IPS-20b (cell line): ENCODE measurements around the gene FCHSD1.
A peak's percentile ranks its signal among the peaks of the same experiment; 100 is the strongest.

Experiments used
- H3K27ac ChIP-seq: one replicate; pipeline ENCODE4 v1.5.1; 2013; ENCODE audit warnings: low read length
- H3K27me3 ChIP-seq: 2 replicates; pipeline ENCODE4 v1.6.1; 2013; ENCODE audit warnings: mild to moderate bottlenecking, low read length, inconsistent platforms; ENCODE audit not compliant: insufficient read depth
- H3K36me3 ChIP-seq: 2 replicates; pipeline ENCODE4 v1.6.1; 2013; ENCODE audit warnings: low read depth, mild to moderate bottlenecking, inconsistent platforms, low read length, moderate library complexity; ENCODE audit not compliant: insufficient read depth
- H3K4me1 ChIP-seq: 2 replicates; pipeline ENCODE4 v1.6.1; 2013; ENCODE audit warnings: mild to moderate bottlenecking, control low read depth, inconsistent platforms, low read length, moderate library complexity; ENCODE audit not compliant: insufficient read depth
- H3K4me3 ChIP-seq: 2 replicates; pipeline ENCODE4 v1.5.1; 2013; ENCODE audit warnings: mild to moderate bottlenecking, low read length, inconsistent platforms
- H3K9ac ChIP-seq: 2 replicates; pipeline ENCODE4 v1.6.1; 2013; ENCODE audit warnings: low read depth, mild to moderate bottlenecking, inconsistent platforms, low read length, moderate library complexity
- H3K9me3 ChIP-seq: 2 replicates; pipeline ENCODE4 v1.6.1; 2013; ENCODE audit warnings: mild to moderate bottlenecking, low read depth, low read length, inconsistent platforms; ENCODE audit not compliant: insufficient read depth

FCHSD1 gene

GRCh38 chr5:141638771-141639170, 12.4 kb downstream of the FCHSD1 start:
- H3K27me3 ChIP-seq, result peaks cover 6% of the 10 kb centered on the region
- peaks cover 37% of the 10 kb centered on the region for H3K36me3 ChIP-seq
- H3K9ac ChIP-seq, result no peak overlapping the region
- H3K9me3 ChIP-seq, result no peaks in the 10 kb centered on the region
- no peak overlapping the region for H3K27ac ChIP-seq
- no peak overlapping the region for H3K4me3 ChIP-seq
- H3K4me1 ChIP-seq, result peaks cover 4% of the 10 kb centered on the region; the same call in 1 of the 2 replicates

GRCh38 chr5:141637767-141638419, 13.3 kb downstream of the FCHSD1 start:
- Histone ChIP-seq H3K4me1 (peaks cover 4% of the 10 kb centered on the region; the same call in 1 of the 2 replicates), H3K27me3 (peaks cover 6% of the 10 kb centered on the region), H3K9me3 (no peaks in the 10 kb centered on the region), H3K36me3 (peaks cover 38% of the 10 kb centered on the region), H3K4me3 (peak overlapping the region; percentile 100), H3K27ac (no peak overlapping the region), H3K9ac (peak overlapping the region; percentile 61; the same call in 1 of the 2 replicates)

GRCh38 chr5:141637123-141637766, 14.0 kb downstream of the FCHSD1 start:
- Histone ChIP-seq H3K27me3 (peaks cover 6% of the 10 kb centered on the region), H3K36me3 (peaks cover 40% of the 10 kb centered on the region), H3K27ac (no peak overlapping the region), H3K4me3 (peak overlapping the region; percentile 100), H3K9ac (peak overlapping the region; percentile 61; the same call in 1 of the 2 replicates), H3K9me3 (no peaks in the 10 kb centered on the region), H3K4me1 (peaks cover 4% of the 10 kb centered on the region; the same call in 1 of the 2 replicates)

GRCh38 chr5:141636413-141637122, 14.7 kb downstream of the FCHSD1 start, which contains the start of the genes HDAC3 and RELL2:
HDAC3 (minus strand) TSS chr5:141636849; CDS start chr5:141636790, 59 bp downstream.
RELL2 (plus strand) TSS chr5:141636997; CDS start chr5:141638226, 1,229 bp downstream.
- H3K4me1 ChIP-seq, result peaks cover 4% of the 10 kb centered on the region; the same call in 1 of the 2 replicates
- H3K27ac ChIP-seq, result peak within 1 kb of the TSS; percentile 99
- peaks cover 37% of the 10 kb centered on the region for H3K36me3 ChIP-seq

GRCh38 chr5:141636106-141636412, 15.2 kb downstream of the FCHSD1 start:
- Histone ChIP-seq H3K4me3 (peak overlapping the region; percentile 100), H3K9me3 (no peaks in the 10 kb centered on the region), H3K27ac (peak overlapping the region; percentile 99), H3K9ac (peak overlapping the region; percentile 98), H3K4me1 (peaks cover 4% of the 10 kb centered on the region; the same call in 1 of the 2 replicates), H3K36me3 (peaks cover 37% of the 10 kb centered on the region), H3K27me3 (peaks cover 6% of the 10 kb centered on the region)

More at GRCh38 chr5:141636413-141637122, 14.7 kb downstream of the FCHSD1 start, which contains the start of the genes HDAC3 and RELL2:
- H3K27me3 ChIP-seq, result peaks cover 6% of the 10 kb centered on the region
- H3K9ac ChIP-seq, result peak within 1 kb of the TSS; percentile 98
- H3K4me3 ChIP-seq, result peak within 1 kb of the TSS; percentile 100
- H3K9me3 ChIP-seq, result no peaks in the 10 kb centered on the region

- peaks cover 6% of the 10 kb centered on the region for H3K27me3 ChIP-seq
- H3K9me3 ChIP-seq, result no peaks in the 10 kb centered on the region
- H3K36me3 ChIP-seq, result peaks cover 36% of the 10 kb centered on the region; the same call in 1 of the 2 replicates
- H3K9ac ChIP-seq, result peak overlapping the region; percentile 98
- no peak overlapping the region for H3K27ac ChIP-seq
- H3K4me3 ChIP-seq, result peak overlapping the region; percentile 100
- H3K4me1 ChIP-seq, result peaks cover 4% of the 10 kb centered on the region; the same call in 1 of the 2 replicates
Observed at GRCh38 chr5:141635646-141636045, 15.6 kb downstream of the FCHSD1 start.

GRCh38 chr5:141634720-141635119, 16.5 kb downstream of the FCHSD1 start:
- H3K4me3 ChIP-seq, result no peak overlapping the region
- H3K27ac ChIP-seq, result no peak overlapping the region
- H3K27me3 ChIP-seq, result peaks cover 6% of the 10 kb centered on the region
- no peak overlapping the region for H3K9ac ChIP-seq
- H3K9me3 ChIP-seq, result no peaks in the 10 kb centered on the region
- H3K36me3 ChIP-seq, result peaks cover 39% of the 10 kb centered on the region; the same call in 1 of the 2 replicates
- H3K4me1 ChIP-seq, result peaks cover 4% of the 10 kb centered on the region; the same call in 1 of the 2 replicates

GRCh38 chr5:141633871-141634561, 17.2 kb downstream of the FCHSD1 start:
- peaks cover 46% of the 10 kb centered on the region for H3K36me3 ChIP-seq
- H3K27ac ChIP-seq, result no peak overlapping the region
- peaks cover 6% of the 10 kb centered on the region for H3K27me3 ChIP-seq

GRCh38 chr5:141632650-141633049, 18.6 kb downstream of the FCHSD1 start:
- Histone ChIP-seq H3K9me3 (no peaks in the 10 kb centered on the region), H3K4me1 (no peaks in the 10 kb centered on the region), H3K27ac (no peak overlapping the region), H3K27me3 (no peaks in the 10 kb centered on the region; the same call in 1 of the 2 replicates), H3K36me3 (peaks cover 60% of the 10 kb centered on the region), H3K9ac (no peak overlapping the region), H3K4me3 (no peak overlapping the region)

More at GRCh38 chr5:141633871-141634561, 17.2 kb downstream of the FCHSD1 start:
- Histone ChIP-seq H3K9me3 (no peaks in the 10 kb centered on the region), H3K4me3 (no peak overlapping the region), H3K9ac (no peak overlapping the region), H3K4me1 (peaks cover 4% of the 10 kb centered on the region; the same call in 1 of the 2 replicates)

- H3K9ac ChIP-seq, result no peak overlapping the region
- no peaks in the 10 kb centered on the region for H3K4me1 ChIP-seq
- no peaks in the 10 kb centered on the region for H3K27me3 ChIP-seq
- H3K27ac ChIP-seq, result no peak overlapping the region
- no peak overlapping the region for H3K4me3 ChIP-seq
- H3K36me3 ChIP-seq, result peaks cover 79% of the 10 kb centered on the region
- H3K9me3 ChIP-seq, result no peaks in the 10 kb centered on the region
Observed at GRCh38 chr5:141630570-141631140, 20.6 kb downstream of the FCHSD1 start.
